Esophagus muscularis mucosa (tissue), 4 donors: ENCODE measurements around the gene KANSL3.

ENCODE experiments used
- CTCF ChIP-seq, 3 experiments: fragments of 200-600 bp in 2 of 3; fragments of 450-650 bp in 1 of 3; sonication (generic) in 2 of 3; IDR thresholded peaks; one replicate each; pipeline ENCODE4 v1.5.1; 2017 to 2019; ENCODE audit warnings: antibody characterized with exemption in 3 of 3, mild to moderate bottlenecking in 2 of 3, moderate library complexity in 1 of 3
- EP300 ChIP-seq: sonication (generic); formaldehyde crosslinking; IDR thresholded peaks from one replicate; pipeline ENCODE4 v1.6.1; 2017; ENCODE audit warnings: antibody characterized with exemption
- POLR2A ChIP-seq: fragments of 450-650 bp; IDR thresholded peaks from one replicate; pipeline ENCODE4 v1.6.1; 2017; ENCODE audit warnings: antibody characterized with exemption, moderate library complexity, mild to moderate bottlenecking, low read depth
- POLR2AphosphoS5 ChIP-seq, 2 donors: sonication (generic); formaldehyde crosslinking; IDR thresholded peaks; one replicate each; pipeline ENCODE4 v1.6.1; 2017; ENCODE audit warnings: antibody characterized with exemption in 2 of 2

GRCh38 chr2:96618596-96619283 is 19.4 kb downstream of the KANSL3 start:
- no peak for TF ChIP-seq CTCF (IDR thresholded peaks at IDR 0.05)
- TF ChIP-seq EP300, result no peak
- TF ChIP-seq POLR2AphosphoS5 (IDR thresholded peaks at IDR 0.05), result no peak
- TF ChIP-seq POLR2A, result no peak
